DND-41 (cell line): ENCODE data around the gene TTC33.
A peak's percentile ranks its signal among the peaks of the same experiment; 100 is the strongest.

Experiments used
- ATAC-seq: fragments of 200-7000 bp; cut with Tn5 transposase; 3 replicates; pipeline ENCODE4 v1.9.1; 2021; ENCODE audit warnings: low read depth; ENCODE audit not compliant: insufficient read depth
- DNase-seq: peaks from one replicate; pipeline ENCODE4 v3.0.0-alpha.2; 2020
- H2AFZ ChIP-seq: 2 replicates; pipeline ENCODE4 v1.6.0; 2012; ENCODE audit warnings: low read depth, low read length
- H3K27ac ChIP-seq: 2 replicates; pipeline ENCODE4 v1.5.1; 2012; ENCODE audit warnings: low read length, inconsistent platforms
- H3K27me3 ChIP-seq: fragments of 200-600 bp; sonication (generic); 2 replicates; pipeline ENCODE4 v1.6.0; 2012; ENCODE audit warnings: low read length, mild to moderate bottlenecking, inconsistent platforms; ENCODE audit not compliant: insufficient read depth, poor library complexity
- H3K36me3 ChIP-seq: 2 replicates; pipeline ENCODE4 v1.5.1; 2012; ENCODE audit warnings: low read length, inconsistent platforms; ENCODE audit not compliant: insufficient read depth
- H3K4me1 ChIP-seq: 2 replicates; pipeline ENCODE4 v1.5.1; 2012; ENCODE audit warnings: mild to moderate bottlenecking, low read length; ENCODE audit not compliant: insufficient read depth
- H3K4me2 ChIP-seq: 2 replicates; pipeline ENCODE4 v1.6.0; 2012; ENCODE audit warnings: mild to moderate bottlenecking, moderate library complexity, low read length, inconsistent platforms; ENCODE audit not compliant: insufficient read depth
- H3K4me3 ChIP-seq, 2 experiments: fragments of 200-600 bp in 1 of 2; shearing (Covaris generic) in 1 of 2; 2 replicates each; pipeline ENCODE4 v1.5.1; 2012 to 2016; ENCODE audit warnings: inconsistent platforms in 2 of 2, low read length in 2 of 2, mild to moderate bottlenecking in 2 of 2, low read depth in 1 of 2, moderate library complexity in 1 of 2
- H3K79me2 ChIP-seq: 2 replicates; pipeline ENCODE4 v1.6.0; 2012; ENCODE audit warnings: low read length, inconsistent platforms; ENCODE audit not compliant: insufficient read depth
- H3K9ac ChIP-seq: 2 replicates; pipeline ENCODE4 v1.6.0; 2012; ENCODE audit warnings: low read depth, mild to moderate bottlenecking, inconsistent platforms, low read length, moderate library complexity
- H3K9me3 ChIP-seq: 2 replicates; pipeline ENCODE4 v1.5.1; 2012; ENCODE audit warnings: low read length, moderate library complexity, mild to moderate bottlenecking, inconsistent platforms; ENCODE audit not compliant: insufficient read depth, severe bottlenecking
- H4K20me1 ChIP-seq: 2 replicates; pipeline ENCODE4 v1.6.0; 2012; ENCODE audit warnings: low read length; ENCODE audit not compliant: insufficient read depth
- EZH2 ChIP-seq: IDR thresholded peaks from 3 replicates; pipeline ENCODE4 v1.6.1; 2012; ENCODE audit warnings: borderline replicate concordance, low read depth, mild to moderate bottlenecking, moderate library complexity, low read length, inconsistent platforms; ENCODE audit not compliant: severe bottlenecking
- TF ChIP-seq, protein P1 (sequence below): IDR thresholded peaks from 2 replicates; pipeline ENCODE4 v1.5.1; 2012; ENCODE audit warnings: borderline replicate concordance, low read length, moderate library complexity, mild to moderate bottlenecking; ENCODE audit not compliant: poor library complexity, severe bottlenecking; ENCODE audit errors: extremely low read depth

The TTC33 gene

DNA sequence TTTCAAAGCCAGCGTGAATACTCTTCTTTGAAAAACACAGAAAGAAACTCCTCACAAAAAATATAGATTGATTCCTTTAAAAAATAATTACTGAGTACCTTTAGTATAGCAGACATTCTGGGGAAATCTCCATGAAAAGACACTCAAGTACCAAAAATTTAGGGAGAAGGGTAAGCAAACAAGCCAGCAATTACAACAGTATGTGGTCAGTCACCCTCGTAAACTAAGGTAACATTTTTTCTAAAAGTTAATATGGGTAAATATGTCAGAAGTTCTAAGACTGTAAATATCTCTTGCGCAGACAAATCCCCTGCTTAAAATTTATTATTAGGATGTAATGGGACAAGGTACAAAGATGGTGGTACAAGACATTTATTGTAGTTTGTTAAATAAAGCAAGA is 178.0 kb downstream of the TTC33 start:
- ATAC-seq (no peak), DNase-seq (no peak)
- H4K20me1 ChIP-seq: no peaks in the 10 kb centered on the region
- no peaks in the 10 kb centered on the region for H3K79me2 ChIP-seq
- TF ChIP-seq EZH2: no peak
- TF ChIP-seq, protein P1, sequence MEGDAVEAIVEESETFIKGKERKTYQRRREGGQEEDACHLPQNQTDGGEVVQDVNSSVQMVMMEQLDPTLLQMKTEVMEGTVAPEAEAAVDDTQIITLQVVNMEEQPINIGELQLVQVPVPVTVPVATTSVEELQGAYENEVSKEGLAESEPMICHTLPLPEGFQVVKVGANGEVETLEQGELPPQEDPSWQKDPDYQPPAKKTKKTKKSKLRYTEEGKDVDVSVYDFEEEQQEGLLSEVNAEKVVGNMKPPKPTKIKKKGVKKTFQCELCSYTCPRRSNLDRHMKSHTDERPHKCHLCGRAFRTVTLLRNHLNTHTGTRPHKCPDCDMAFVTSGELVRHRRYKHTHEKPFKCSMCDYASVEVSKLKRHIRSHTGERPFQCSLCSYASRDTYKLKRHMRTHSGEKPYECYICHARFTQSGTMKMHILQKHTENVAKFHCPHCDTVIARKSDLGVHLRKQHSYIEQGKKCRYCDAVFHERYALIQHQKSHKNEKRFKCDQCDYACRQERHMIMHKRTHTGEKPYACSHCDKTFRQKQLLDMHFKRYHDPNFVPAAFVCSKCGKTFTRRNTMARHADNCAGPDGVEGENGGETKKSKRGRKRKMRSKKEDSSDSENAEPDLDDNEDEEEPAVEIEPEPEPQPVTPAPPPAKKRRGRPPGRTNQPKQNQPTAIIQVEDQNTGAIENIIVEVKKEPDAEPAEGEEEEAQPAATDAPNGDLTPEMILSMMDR: no peak
- H3K27me3 ChIP-seq: no peaks in the 10 kb centered on the region
- no peak overlapping the region for H3K27ac ChIP-seq
- no peaks in the 10 kb centered on the region for H3K9me3 ChIP-seq
- H3K4me2 ChIP-seq: no peak overlapping the region
- no peak overlapping the region for H3K9ac ChIP-seq
- H3K4me1 ChIP-seq: peaks cover 23% of the 10 kb centered on the region
- H2AFZ ChIP-seq: no peak overlapping the region
- no peaks in the 10 kb centered on the region for H3K36me3 ChIP-seq
- H3K4me3 ChIP-seq: no peak overlapping the region

DNA sequence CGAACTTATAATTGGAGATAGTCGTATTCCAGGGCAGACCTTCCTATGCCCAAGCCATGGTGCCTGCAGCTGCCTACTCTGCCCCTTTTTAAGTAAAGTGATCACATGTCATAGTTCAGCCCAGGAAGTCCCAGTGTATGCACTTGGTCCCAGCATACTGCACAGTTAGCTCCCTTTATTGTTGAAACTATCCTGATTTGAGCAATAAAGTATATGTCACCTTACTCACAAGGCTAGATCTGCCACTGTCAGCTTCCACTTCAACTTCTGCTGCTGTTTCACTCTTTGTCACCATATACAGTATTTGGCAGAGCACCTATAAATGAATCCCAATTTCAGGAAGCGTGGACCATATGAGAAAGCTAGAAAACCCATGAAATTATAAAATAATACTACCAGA is 179.8 kb downstream of the TTC33 start:
- Histone ChIP-seq H3K4me1 (peaks cover 23% of the 10 kb centered on the region), H3K27me3 (no peaks in the 10 kb centered on the region), H3K4me3 (no peak overlapping the region), H3K9me3 (no peaks in the 10 kb centered on the region), H3K36me3 (no peaks in the 10 kb centered on the region), H3K27ac (no peak overlapping the region), H3K9ac (no peak overlapping the region), H4K20me1 (no peaks in the 10 kb centered on the region), H3K4me2 (no peak overlapping the region), H3K79me2 (no peaks in the 10 kb centered on the region), H2AFZ (peak overlapping the region; percentile 61; the same call in 1 of the 2 replicates)
- DNase-seq (no peak), ATAC-seq (peak; percentile 67; the same call in 2 of the 3 replicates)
- TF ChIP-seq, protein P1: no peak
- TF ChIP-seq EZH2: no peak

DNA sequence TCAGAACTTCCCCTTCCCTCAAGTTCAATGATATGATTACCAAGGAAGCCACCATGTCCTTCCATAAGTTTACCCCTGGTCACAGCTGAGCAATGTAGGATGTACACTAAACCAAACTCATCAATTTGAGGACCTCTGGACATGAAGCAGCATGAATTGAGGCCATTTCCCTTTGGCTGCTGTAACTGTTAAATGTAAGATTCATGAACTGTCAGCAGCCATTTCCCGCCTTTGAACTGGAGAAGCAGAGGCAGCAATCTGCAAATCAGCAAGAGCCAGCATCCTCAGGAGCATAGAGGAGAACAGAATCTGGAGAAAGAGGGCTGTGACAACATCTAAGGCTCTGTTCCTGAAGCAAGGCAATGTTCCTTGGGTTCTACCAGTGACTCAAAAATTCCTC is 180.3 kb downstream of the TTC33 start:
- no peak overlapping the region for H3K27ac ChIP-seq
- ATAC-seq: no peak
- no peaks in the 10 kb centered on the region for H4K20me1 ChIP-seq
- no peaks in the 10 kb centered on the region for H3K79me2 ChIP-seq
- no peak overlapping the region for H3K9ac ChIP-seq
- H3K4me1 ChIP-seq: peaks cover 23% of the 10 kb centered on the region
- TF ChIP-seq EZH2: no peak
- TF ChIP-seq, protein P1: no peak
- no peak for DNase-seq
- no peaks in the 10 kb centered on the region for H3K27me3 ChIP-seq
- no peak overlapping the region for H3K4me2 ChIP-seq
- no peaks in the 10 kb centered on the region for H3K36me3 ChIP-seq
- no peaks in the 10 kb centered on the region for H3K9me3 ChIP-seq
- H2AFZ ChIP-seq: peak overlapping the region; percentile 61; the same call in 1 of the 2 replicates
- no peak overlapping the region for H3K4me3 ChIP-seq

DNA sequence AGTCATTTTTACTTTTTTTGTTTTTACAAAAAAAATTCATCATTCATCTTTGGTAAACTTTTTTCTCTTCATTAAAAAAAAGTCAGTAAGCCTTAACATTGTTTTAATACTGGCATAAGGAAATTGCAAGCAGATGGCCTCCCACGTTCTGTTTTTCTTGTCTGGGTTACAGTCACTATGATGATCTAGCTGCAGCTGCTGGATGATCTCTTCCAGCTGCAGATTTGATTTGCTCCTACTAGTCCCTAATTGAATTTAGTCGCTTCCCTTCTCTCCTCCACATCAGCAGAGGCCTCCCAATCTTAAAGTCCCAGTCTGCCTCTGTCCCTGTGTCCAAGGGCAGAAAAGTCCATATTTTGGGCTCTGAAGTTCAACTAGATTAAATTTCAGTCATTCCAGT is 182.8 kb downstream of the TTC33 start:
- Histone ChIP-seq H3K36me3 (no peaks in the 10 kb centered on the region), H2AFZ (no peak overlapping the region), H3K27ac (no peak overlapping the region), H3K79me2 (no peaks in the 10 kb centered on the region), H3K4me3 (no peak overlapping the region), H3K9ac (no peak overlapping the region), H3K4me1 (peaks cover 9% of the 10 kb centered on the region), H3K4me2 (no peak overlapping the region), H4K20me1 (no peaks in the 10 kb centered on the region), H3K27me3 (no peaks in the 10 kb centered on the region), H3K9me3 (no peaks in the 10 kb centered on the region)
- no peak for TF ChIP-seq EZH2
- TF ChIP-seq, protein P1: no peak
- no peak for ATAC-seq
- DNase-seq: no peak
